Chondrocyte (in vitro differentiated cells): ENCODE measurements around the gene PRSS23. TPM values are rescaled to one million over a fixed set of nuclear protein-coding genes. Genes with fewer than 3 reads are reported as not detected.
"Not testable (repeated sequence)": the region's sequence is repeated elsewhere in the genome, so short reads cannot be mapped to it uniquely, and the experiment has no call there.

Source experiments
- DNase-seq: peaks from one replicate; pipeline ENCODE4 v3.0.0; 2021; ENCODE audit warnings: mixed read lengths, low spot score
- H3K27ac Mint-ChIP-seq: one replicate; pipeline ENCODE4 v1.8.0; 2021; ENCODE audit warnings: mild to moderate bottlenecking, moderate library complexity, mixed read lengths; ENCODE audit not compliant: unreplicated experiment
- H3K27me3 Mint-ChIP-seq: 2 replicates; pipeline ENCODE4 v1.8.0; 2021; ENCODE audit warnings: low read depth, mixed read lengths
- H3K36me3 Mint-ChIP-seq: 2 replicates; pipeline ENCODE4 v1.8.0; 2021; ENCODE audit warnings: low read depth, mixed read lengths
- H3K4me1 Mint-ChIP-seq: 2 replicates; pipeline ENCODE4 v1.8.0; 2021; ENCODE audit warnings: low read depth, mild to moderate bottlenecking, mixed read lengths
- H3K4me3 Mint-ChIP-seq: one replicate; pipeline ENCODE4 v1.8.0; 2021; ENCODE audit warnings: mild to moderate bottlenecking, moderate library complexity, mixed read lengths; ENCODE audit not compliant: unreplicated experiment
- H3K9me3 Mint-ChIP-seq: 2 replicates; pipeline ENCODE4 v1.8.0; 2021; ENCODE audit warnings: low read depth, mixed read lengths
- CTCF ChIP-seq: fragments of 200-600 bp; sonication (generic); IDR thresholded peaks from 2 replicates; pipeline ENCODE4 v1.5.0; 2021; ENCODE audit warnings: antibody characterized with exemption, mild to moderate bottlenecking, moderate library complexity
- total RNA-seq: library from RNA; stranded (reverse); gene quantifications from 3 replicates; pipeline ENCODE4 v1.2.1, GENCODE V29; 2021

PRSS23 gene
- total RNA-seq, 1 donor from 2014 or later = 742 TPM

- no peak for TF ChIP-seq CTCF
- peaks cover 3% of the 10 kb centered on the region for H3K36me3 Mint-ChIP-seq
- H3K9me3 Mint-ChIP-seq = peaks cover 2% of the 10 kb centered on the region
- no peaks in the 10 kb centered on the region for H3K27me3 Mint-ChIP-seq
- peak overlapping the region; percentile 30 for H3K27ac Mint-ChIP-seq
- no peak overlapping the region for H3K4me3 Mint-ChIP-seq
- no peak for DNase-seq
- peaks cover 30% of the 10 kb centered on the region for H3K4me1 Mint-ChIP-seq
Observed at GRCh38 chr11:86761978-86762377, 38.4 kb upstream of the PRSS23 start.

- no peak for TF ChIP-seq CTCF
- Mint-ChIP-seq H3K4me3 (no peak overlapping the region), H3K4me1 (peaks cover 32% of the 10 kb centered on the region), H3K27me3 (no peaks in the 10 kb centered on the region), H3K27ac (no peak overlapping the region), H3K9me3 (peaks cover 2% of the 10 kb centered on the region), H3K36me3 (no peaks in the 10 kb centered on the region)
- DNase-seq = no peak
Observed at GRCh38 chr11:86765203-86765602, 35.1 kb upstream of the PRSS23 start.

- no peak for TF ChIP-seq CTCF
- H3K27ac Mint-ChIP-seq = no peak overlapping the region
- no peak overlapping the region for H3K4me3 Mint-ChIP-seq
- peaks cover 2% of the 10 kb centered on the region for H3K9me3 Mint-ChIP-seq
- H3K4me1 Mint-ChIP-seq = peaks cover 27% of the 10 kb centered on the region
- no peaks in the 10 kb centered on the region for H3K27me3 Mint-ChIP-seq
- no peaks in the 10 kb centered on the region for H3K36me3 Mint-ChIP-seq
- no peak for DNase-seq
Observed at GRCh38 chr11:86765878-86766277, 34.5 kb upstream of the PRSS23 start.

- H3K27me3 Mint-ChIP-seq = no peaks in the 10 kb centered on the region
- no peak overlapping the region for H3K27ac Mint-ChIP-seq
- H3K36me3 Mint-ChIP-seq = no peaks in the 10 kb centered on the region
- H3K4me3 Mint-ChIP-seq = no peak overlapping the region
- H3K4me1 Mint-ChIP-seq = peaks cover 8% of the 10 kb centered on the region
- DNase-seq = no peak
- TF ChIP-seq CTCF = no peak
- H3K9me3 Mint-ChIP-seq = no peaks in the 10 kb centered on the region
Observed at GRCh38 chr11:86769219-86769618, 31.1 kb upstream of the PRSS23 start.

- not testable (repeated sequence) for H3K27me3 Mint-ChIP-seq, H3K4me1 Mint-ChIP-seq, H3K27ac Mint-ChIP-seq, DNase-seq, H3K4me3 Mint-ChIP-seq, H3K9me3 Mint-ChIP-seq, H3K36me3 Mint-ChIP-seq
Observed at GRCh38 chr11:86770473-86771027, 29.8 kb upstream of the PRSS23 start.

GRCh38 chr11:86772999-86773398 lies 27.3 kb upstream of the PRSS23 start:
- Mint-ChIP-seq H3K27ac (no peak overlapping the region), H3K9me3 (no peaks in the 10 kb centered on the region), H3K4me1 (peaks cover 3% of the 10 kb centered on the region), H3K27me3 (no peaks in the 10 kb centered on the region), H3K4me3 (no peak overlapping the region), H3K36me3 (no peaks in the 10 kb centered on the region)
- DNase-seq = no peak
- no peak for TF ChIP-seq CTCF
